OCI-LY1 (cell line): ENCODE data around the gene KIAA2012.
"Not testable (repeated sequence)": the region's sequence is repeated elsewhere in the genome, so short reads cannot be mapped to it uniquely, and the experiment has no call there.

Experiments used
- H2AFZ ChIP-seq: fragments of 200-600 bp; sonication (generic), shearing (Covaris generic); 2 replicates; pipeline ENCODE4 v1.6.0; 2014; ENCODE audit warnings: antibody characterized with exemption, mild to moderate bottlenecking, low read length
- H3F3A ChIP-seq: fragments of 200-600 bp; sonication (generic), shearing (Covaris generic); 2 replicates; pipeline ENCODE4 v1.6.0; 2014; ENCODE audit warnings: mild to moderate bottlenecking, antibody characterized with exemption, low read length, moderate library complexity; ENCODE audit not compliant: insufficient read depth
- H3K27ac ChIP-seq: fragments of 200-600 bp; sonication (generic); 2 replicates; pipeline ENCODE4 v1.5.1; 2014; ENCODE audit warnings: low read length, mixed run types, mild to moderate bottlenecking, low read depth; ENCODE audit not compliant: poor library complexity, severe bottlenecking
- H3K27me3 ChIP-seq: fragments of 200-600 bp; sonication (generic); 2 replicates; pipeline ENCODE4 v1.6.0; 2014; ENCODE audit warnings: antibody characterized with exemption, mild to moderate bottlenecking, low read length, moderate library complexity; ENCODE audit not compliant: insufficient read depth
- H3K36me3 ChIP-seq: fragments of 200-600 bp; sonication (generic); 2 replicates; pipeline ENCODE4 v1.6.1; 2014; ENCODE audit warnings: mild to moderate bottlenecking, antibody characterized with exemption, low read length, moderate library complexity, mixed read lengths; ENCODE audit not compliant: insufficient read depth
- H3K4me1 ChIP-seq: fragments of 200-600 bp; sonication (generic); 2 replicates; pipeline ENCODE4 v1.5.1; 2014; ENCODE audit warnings: mild to moderate bottlenecking, low read length, moderate library complexity; ENCODE audit not compliant: insufficient read depth, severe bottlenecking
- H3K4me2 ChIP-seq: fragments of 200-600 bp; sonication (generic), shearing (Covaris generic); 2 replicates; pipeline ENCODE4 v1.6.1; 2014; ENCODE audit warnings: low read length
- H3K4me3 ChIP-seq: fragments of 200-600 bp; sonication (generic); 2 replicates; pipeline ENCODE4 v1.5.1; 2014; ENCODE audit warnings: low read length, low read depth, mild to moderate bottlenecking, mixed read lengths; ENCODE audit not compliant: poor library complexity, severe bottlenecking
- H3K79me2 ChIP-seq: fragments of 200-600 bp; shearing (Covaris generic); 2 replicates; pipeline ENCODE4 v1.6.1; 2016; ENCODE audit warnings: mixed run types, low read length, mixed read lengths; ENCODE audit not compliant: insufficient read depth
- H3K9ac ChIP-seq: fragments of 200-600 bp; sonication (generic), shearing (Covaris generic); 2 replicates; pipeline ENCODE4 v1.6.1; 2014; ENCODE audit warnings: mild to moderate bottlenecking, low read length, mixed read lengths
- H3K9me2 ChIP-seq: fragments of 200-600 bp; sonication (generic), shearing (Covaris generic); 2 replicates; pipeline ENCODE4 v1.6.1; 2014; ENCODE audit warnings: low read depth, mild to moderate bottlenecking, low read length, mixed read lengths
- H3K9me3 ChIP-seq: fragments of 200-600 bp; shearing (Covaris generic); 2 replicates; pipeline ENCODE4 v1.6.1; 2014; ENCODE audit warnings: low read length, mixed read lengths
- H4K20me1 ChIP-seq: fragments of 200-600 bp; sonication (generic), shearing (Covaris generic); 2 replicates; pipeline ENCODE4 v1.6.0; 2016; ENCODE audit warnings: mild to moderate bottlenecking, low read length; ENCODE audit not compliant: insufficient read depth
- CTCF ChIP-seq: fragments of 200-600 bp; sonication (generic), shearing (Covaris generic); IDR thresholded peaks from 2 replicates; pipeline ENCODE4 v1.5.1; 2017; ENCODE audit warnings: mild to moderate bottlenecking, antibody characterized with exemption, low read length, moderate library complexity, mixed read lengths
- EZH2 ChIP-seq: fragments of 200-600 bp; sonication (generic), shearing (Covaris generic); IDR thresholded peaks from 2 replicates; pipeline ENCODE4 v1.8.0; 2017; ENCODE audit warnings: borderline replicate concordance, mixed run types, mild to moderate bottlenecking, antibody characterized with exemption, low read length, moderate library complexity, mixed read lengths

Gene KIAA2012

DNA sequence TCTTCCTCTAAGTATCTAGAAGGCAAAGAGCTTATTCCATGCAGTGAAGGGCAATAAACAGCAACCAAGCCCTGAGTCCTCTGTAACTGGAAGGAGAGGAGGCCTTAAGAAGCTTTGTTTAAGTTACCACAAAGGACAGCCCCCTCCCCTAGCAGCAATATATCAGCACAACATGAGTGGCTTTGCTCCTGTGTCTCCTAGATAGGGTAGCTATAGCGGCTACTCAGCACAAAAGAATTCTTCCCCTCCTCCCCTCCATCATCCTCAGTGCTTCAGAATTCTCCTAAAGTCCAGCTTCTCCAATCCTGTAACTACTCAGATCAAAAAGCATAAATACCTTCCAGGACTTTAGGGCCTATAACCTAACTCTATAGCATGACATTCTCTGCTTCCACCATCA, 148.8 kb downstream of the KIAA2012 start:
- no peaks in the 10 kb centered on the region for H3K27me3 ChIP-seq
- H3K27ac ChIP-seq = no peak overlapping the region
- no peak overlapping the region for H3K9ac ChIP-seq
- peaks cover 61% of the 10 kb centered on the region for H3K79me2 ChIP-seq
- H3K4me1 ChIP-seq = no peaks in the 10 kb centered on the region
- H3K9me2 ChIP-seq = no peaks in the 10 kb centered on the region
- no peak overlapping the region for H3K4me3 ChIP-seq
- 0 out of 2 replicates have a peak, but pooled peaks cover 3% of the 10 kb centered on the region for H4K20me1 ChIP-seq
- H3K36me3 ChIP-seq = peaks cover 42% of the 10 kb centered on the region
- TF ChIP-seq CTCF (no peak), EZH2 (no peak)
- no peaks in the 10 kb centered on the region for H3K9me3 ChIP-seq
- no peak overlapping the region for H2AFZ ChIP-seq
- H3F3A ChIP-seq = no peaks in the 10 kb centered on the region
- H3K4me2 ChIP-seq = no peak overlapping the region

DNA sequence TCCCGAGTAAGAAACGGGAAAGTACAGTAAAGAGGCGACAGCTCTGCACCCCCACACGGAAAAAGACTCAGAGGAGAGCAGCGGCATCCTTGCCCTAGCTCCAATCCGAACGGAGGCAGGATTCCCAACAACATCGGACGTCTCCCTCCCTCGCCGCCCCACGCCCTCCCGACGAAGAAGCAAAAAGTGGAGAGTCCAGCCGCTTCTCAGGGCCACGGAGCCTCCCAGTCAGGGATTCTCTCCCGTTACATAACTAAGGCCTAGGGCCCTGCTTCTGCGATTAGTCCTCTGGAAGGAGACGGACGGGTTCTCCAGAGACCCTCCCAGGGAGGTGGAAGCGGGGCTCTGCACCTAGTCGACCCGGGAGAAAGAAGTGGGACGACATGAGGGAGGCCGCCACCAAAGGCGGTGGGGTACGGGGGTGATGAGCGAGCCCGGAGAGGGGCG, 164.8 kb downstream of the KIAA2012 start:
- Histone ChIP-seq H3K9me2 (no peaks in the 10 kb centered on the region), H3K4me2 (peak overlapping the region; percentile 92), H3K36me3 (no peaks in the 10 kb centered on the region; the same call in 1 of the 2 replicates), H3K4me1 (peaks cover 25% of the 10 kb centered on the region), H3K4me3 (peak overlapping the region; percentile 73), H2AFZ (no peak overlapping the region), H3K27me3 (no peaks in the 10 kb centered on the region), H3K79me2 (peaks cover 50% of the 10 kb centered on the region), H3K27ac (no peak overlapping the region), H3K9ac (peak overlapping the region; percentile 78), H3K9me3 (no peaks in the 10 kb centered on the region; the same call in 1 of the 2 replicates), H4K20me1 (no peaks in the 10 kb centered on the region), H3F3A (no peaks in the 10 kb centered on the region)
- TF ChIP-seq EZH2 = no peak
- no peak for TF ChIP-seq CTCF

DNA sequence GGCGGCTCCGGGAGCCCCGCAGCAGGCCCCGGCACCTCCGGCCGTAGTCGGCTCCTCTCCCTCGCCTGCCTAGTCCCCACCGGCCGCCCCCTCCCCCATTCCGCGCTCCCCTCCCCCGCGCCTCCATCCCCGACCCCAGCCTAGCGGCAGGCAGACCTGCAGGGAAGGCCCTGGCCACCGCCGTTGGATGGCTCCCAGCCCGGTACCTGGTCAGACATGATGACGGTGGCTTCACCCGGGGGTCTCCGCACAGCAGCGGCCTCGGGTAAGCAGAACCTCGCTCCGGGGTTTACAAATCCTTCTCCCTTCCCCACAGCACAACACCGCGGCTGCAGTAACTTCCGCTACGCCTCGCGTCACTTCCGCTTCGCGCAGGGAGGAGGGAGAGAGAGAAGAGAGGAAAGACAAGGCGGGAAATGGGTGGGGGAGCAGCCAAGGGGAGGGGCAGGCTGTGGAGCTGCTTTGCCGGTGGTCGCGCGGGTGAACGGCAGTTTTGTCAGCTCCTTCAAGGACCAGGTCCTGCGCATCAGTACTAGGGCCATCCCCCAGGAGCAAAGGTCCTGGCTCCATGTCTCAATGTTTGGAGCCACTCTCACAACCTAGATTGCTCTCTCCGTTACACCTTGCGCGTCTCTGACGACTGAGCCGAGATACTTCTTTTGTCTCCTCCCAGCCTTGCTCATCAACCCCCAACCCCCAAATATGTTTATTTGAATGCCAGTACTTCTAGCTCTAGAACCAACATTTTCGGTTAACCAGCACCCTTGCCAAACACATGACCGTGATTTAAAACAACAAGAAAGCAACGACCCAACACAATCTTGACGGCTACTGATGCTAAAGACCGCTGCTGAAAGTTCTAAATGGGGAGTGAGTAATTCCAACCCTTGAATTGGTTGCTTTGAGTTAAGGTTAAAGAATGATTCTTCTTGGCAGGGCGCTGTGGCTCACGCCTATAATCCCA, 165.5 kb downstream of the KIAA2012 start, which contains the start of gene SUMO1:
TSS of gene SUMO1 (minus strand) at position 364 of the 964 bp plus-strand sequence. CDS start at position 218, 146 bp downstream.
- no peaks in the 10 kb centered on the region for H3K27me3 ChIP-seq
- H4K20me1 ChIP-seq = no peaks in the 10 kb centered on the region
- no peaks in the 10 kb centered on the region for H3K9me2 ChIP-seq
- H3K4me2 ChIP-seq = peak within 1 kb of the TSS; percentile 92
- peak within 1 kb of the TSS; percentile 88; the same call in 1 of the 2 replicates for H2AFZ ChIP-seq
- peak within 1 kb of the TSS; percentile 73 for H3K4me3 ChIP-seq
- H3K9me3 ChIP-seq = no peaks in the 10 kb centered on the region; the same call in 1 of the 2 replicates
- peak within 1 kb of the TSS; percentile 78 for H3K9ac ChIP-seq
- no peaks in the 10 kb centered on the region for H3F3A ChIP-seq
- H3K36me3 ChIP-seq = no peaks in the 10 kb centered on the region
- peaks cover 25% of the 10 kb centered on the region for H3K4me1 ChIP-seq
- peaks cover 43% of the 10 kb centered on the region for H3K79me2 ChIP-seq
- TF ChIP-seq EZH2 = no peak
- no peak for TF ChIP-seq CTCF
- peak within 1 kb of the TSS; percentile 47 for H3K27ac ChIP-seq

DNA sequence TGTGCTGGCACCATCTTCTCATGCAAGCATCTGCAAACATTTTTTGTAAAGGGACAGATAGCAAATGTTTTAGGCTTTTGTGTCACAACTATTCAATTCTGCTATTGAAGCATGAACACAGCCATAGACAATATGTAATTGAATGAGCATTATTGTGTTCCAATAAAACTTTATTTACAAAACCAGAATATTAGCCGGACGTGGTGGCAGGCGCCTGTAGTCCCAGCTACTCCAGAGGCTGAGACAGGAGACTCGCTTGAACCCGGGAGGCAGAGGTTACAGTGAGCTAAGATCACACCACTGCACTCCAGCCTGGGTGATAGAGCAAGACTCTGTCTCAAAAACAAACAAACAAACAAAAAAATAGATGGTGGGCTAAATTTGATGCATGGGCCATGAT, 174.7 kb downstream of the KIAA2012 start:
- not testable (repeated sequence) for H3K9me3 ChIP-seq, H2AFZ ChIP-seq, H3K27me3 ChIP-seq

More for the DNA sequence above, 174.7 kb downstream of the KIAA2012 start:
- not testable (repeated sequence) for H3K4me3 ChIP-seq, H3K4me1 ChIP-seq, H3K9ac ChIP-seq, H4K20me1 ChIP-seq, H3K79me2 ChIP-seq, H3K9me2 ChIP-seq, H3K4me2 ChIP-seq, H3K27ac ChIP-seq, H3F3A ChIP-seq, H3K36me3 ChIP-seq
